ENCODE results near the gene ZFPM1. TPM values are rescaled to one million over a fixed set of nuclear protein-coding genes. Genes with fewer than 3 reads are reported as not detected.

The ZFPM1 gene
- total and polyA plus RNA-seq, 2 of the 8 experiments (the other 6 are each of a cell fraction or from before 2014, with no cell fraction given): 0.74 to 4.8 TPM

- CTCF ChIA-PET (ENCODE audit: partially characterized antibody): interaction anchor here (0.6 to 4.9 kb wide), 3 partner anchors 52 to 1100 kb away, joined by 3 to 35 read pairs (median 22); no protein-coding TSS in a partner anchor
- no peaks in the 10 kb centered on the region for H3K79me2 ChIP-seq (ENCODE audit: control insufficient read depth in 1 of 2, insufficient read depth in 2 of 2, low read length in 2 of 2)
- POLR2A ChIA-PET (ENCODE audit: partially characterized antibody): interaction anchor here (0.7 to 0.8 kb wide), 2 partner anchors 12 to 43 kb away, joined by 3 to 4 read pairs; no protein-coding TSS in a partner anchor
- H3K27me3 ChIP-seq (replicated peaks in 1 of 4; ENCODE audit: control insufficient read depth in 3 of 4, extremely low read depth in 1 of 4, insufficient read depth in 3 of 4, low read length in 3 of 4): no peaks in the 10 kb centered on the region; a peak in 1 of 7 replicates
- H3K4ac ChIP-seq (replicated peaks; ENCODE audit: insufficient read length, low read depth, low read length): no peak overlapping the region
- no peak overlapping the region for H2BK5ac ChIP-seq (ENCODE audit: low read depth, low read length)
- no peak overlapping the region for H3K27ac ChIP-seq (ENCODE audit: low read depth, low read length)
- H2BK120ac ChIP-seq (replicated peaks; ENCODE audit: low read depth, low read length): no peak overlapping the region
- WGBS, 2 experiments (ENCODE audit: extremely low coverage in 1 of 2, insufficient coverage in 1 of 2, insufficient read length in 1 of 2, insufficient replicate concordance in 2 of 2, low coverage in 1 of 2, low lambda C conversion rate in 2 of 2, missing lambda C conversion rate in 1 of 2): 88% methylated on average over 14 of the region's 14 CpGs; no CpG with 5 or more reads in 1 of the 2 experiments
- H4K8ac ChIP-seq (ENCODE audit: extremely low read depth, insufficient read depth, low read length): no peak overlapping the region
- no peak overlapping the region for H3K56ac ChIP-seq (replicated peaks; ENCODE audit: insufficient read length, low read depth, low read length)
- H3K79me1 ChIP-seq (ENCODE audit: low read depth, low read length): no peaks in the 10 kb centered on the region
- DNase-seq (ENCODE audit: low read depth in 1 of 2, low spot score in 2 of 2) (no peak), FAIRE-seq (no peak)
- H3K9me3 ChIP-seq (ENCODE audit: insufficient read depth in 2 of 2, low read depth in 1 of 2, low read length in 1 of 2): no peaks in the 10 kb centered on the region; a peak in 1 of 4 replicates
- H3K36me3 ChIP-seq (ENCODE audit: control insufficient read depth in 2 of 4, insufficient read depth in 4 of 4, low read length in 3 of 4): no peaks in the 10 kb centered on the region
- no peak overlapping the region for H2AFZ ChIP-seq (ENCODE audit: low read length)
- no peak overlapping the region for H3K4me2 ChIP-seq (ENCODE audit: insufficient read depth in 1 of 2, low read depth in 2 of 2, low read length in 2 of 2)
- no peak overlapping the region for H2BK20ac ChIP-seq (ENCODE audit: low read length)
- H3K4me1 ChIP-seq (replicated peaks in 1 of 4; ENCODE audit: control insufficient read depth in 3 of 4, insufficient read depth in 4 of 4, low read length in 3 of 4): peaks cover 0 to 11% (median 1%) of the 10 kb centered on the region in 4 experiments; a peak in 3 of 7 replicates
- no peak overlapping the region for H3K4me3 ChIP-seq (ENCODE audit: extremely low read depth in 1 of 4, insufficient read depth in 2 of 4, low read depth in 3 of 4, low read length in 4 of 4)
- no peak overlapping the region for H3K18ac ChIP-seq (ENCODE audit: extremely low read depth, low read length)
- H3K23ac ChIP-seq (ENCODE audit: insufficient read length): no peak overlapping the region
- no peak overlapping the region for H3K14ac ChIP-seq (ENCODE audit: insufficient read length)
- H3K23me2 ChIP-seq (ENCODE audit: low read depth, low read length): no peaks in the 10 kb centered on the region
- no peak overlapping the region for H2BK15ac ChIP-seq (ENCODE audit: low read length)
- H2AK5ac ChIP-seq (ENCODE audit: low read depth, low read length): no peak overlapping the region
- no peaks in the 10 kb centered on the region for H4K20me1 ChIP-seq (replicated peaks in 1 of 2; ENCODE audit: control insufficient read depth in 1 of 2, insufficient read depth in 2 of 2, low read length in 2 of 2)
- H4K91ac ChIP-seq (replicated peaks; ENCODE audit: insufficient read length, low read length): no peak overlapping the region
- no peak overlapping the region for H4K5ac ChIP-seq (ENCODE audit: insufficient read length, low read depth, low read length)
- H2BK12ac ChIP-seq (ENCODE audit: low read depth, low read length): no peak overlapping the region
- H3K9ac ChIP-seq (replicated peaks in 1 of 4; ENCODE audit: extremely low read depth in 1 of 4, low read depth in 3 of 4, low read length in 3 of 4): no peak overlapping the region
- TF ChIP-seq KDM5A (IDR thresholded peaks at IDR 0.05; ENCODE audit: low read length): no peak
- no peak for TF ChIP-seq HDAC2 (IDR thresholded peaks at IDR 0.05; ENCODE audit: borderline replicate concordance in 1 of 2, low read depth in 2 of 2, low read length in 2 of 2)
- no peak for TF ChIP-seq YY1 (IDR thresholded peaks at IDR 0.05; ENCODE audit: low read depth, low read length)
- no peak for TF ChIP-seq GTF2F1 (IDR thresholded peaks at IDR 0.05; ENCODE audit: borderline replicate concordance, low read depth, low read length)
- TF ChIP-seq SIX5 (IDR thresholded peaks at IDR 0.05; ENCODE audit: low read depth, low read length): no peak
- no peak for TF ChIP-seq RAD21 (IDR thresholded peaks at IDR 0.05 in 1 of 2, conservative IDR thresholded peaks at IDR 0.05 in 1 of 2; ENCODE audit: low read depth in 2 of 2, low read length in 2 of 2)
- TF ChIP-seq EGR1 (IDR thresholded peaks at IDR 0.05; ENCODE audit: borderline replicate concordance, low read depth, low read length): no peak
- TF ChIP-seq TEAD4 (IDR thresholded peaks at IDR 0.05; ENCODE audit: low read depth, low read length): no peak
- no peak for TF ChIP-seq EP300 (IDR thresholded peaks at IDR 0.05; ENCODE audit: borderline replicate concordance in 1 of 2, low read depth in 2 of 2, low read length in 2 of 2)
- no peak for TF ChIP-seq ASH2L (IDR thresholded peaks at IDR 0.05; ENCODE audit: low read length)
- TF ChIP-seq CTBP2 (IDR thresholded peaks at IDR 0.05; ENCODE audit: borderline replicate concordance, insufficient read depth, insufficient read length, low read length): no peak
- no peak for TF ChIP-seq CBX8 (IDR thresholded peaks at IDR 0.05; ENCODE audit: borderline replicate concordance, low read depth, low read length)
- TF ChIP-seq NRF1 (IDR thresholded peaks at IDR 0.05; ENCODE audit: low read depth, low read length): no peak
- TF ChIP-seq JUND (IDR thresholded peaks at IDR 0.05; ENCODE audit: low read length): no peak
Measured at GRCh38 chr16:88440111-88440510, 13.0 kb upstream of the ZFPM1 start.
